Measurements from ENCODE around the gene FARP1.

The FARP1 gene

GRCh38 chr13:98260357-98261164, 117.7 kb downstream of the FARP1 start:
- Histone ChIP-seq H3K27ac (ENCODE audit: poor library complexity, severe bottlenecking) (no peak overlapping the region), H3K4me3 (ENCODE audit: severe bottlenecking) (no peak overlapping the region), H3K27me3 (ENCODE audit: insufficient read depth, poor library complexity, severe bottlenecking) (no peaks in the 10 kb centered on the region), H3K9me3 (ENCODE audit: severe bottlenecking) (no peaks in the 10 kb centered on the region), H3K36me3 (ENCODE audit: low read depth) (no peaks in the 10 kb centered on the region), H3K4me1 (ENCODE audit: insufficient read depth, poor library complexity, severe bottlenecking) (peaks cover 9% of the 10 kb centered on the region)
- DNase-seq (ENCODE audit: low spot score): no peak
- no peak for ATAC-seq (ENCODE audit: low read depth)
- no peak for TF ChIP-seq CTCF (IDR thresholded peaks at IDR 0.05; ENCODE audit: poor library complexity, severe bottlenecking)

GRCh38 chr13:98261165-98261702, 118.3 kb downstream of the FARP1 start:
- DNase-seq (ENCODE audit: low spot score) (no peak), ATAC-seq (ENCODE audit: low read depth) (no peak)

GRCh38 chr13:98262292-98262691, 119.4 kb downstream of the FARP1 start:
- Histone ChIP-seq H3K27me3 (ENCODE audit: insufficient read depth, poor library complexity, severe bottlenecking) (no peaks in the 10 kb centered on the region), H3K36me3 (ENCODE audit: low read depth) (no peaks in the 10 kb centered on the region), H3K4me1 (ENCODE audit: insufficient read depth, poor library complexity, severe bottlenecking) (no peaks in the 10 kb centered on the region), H3K27ac (ENCODE audit: poor library complexity, severe bottlenecking) (no peak overlapping the region), H3K9me3 (ENCODE audit: severe bottlenecking) (no peaks in the 10 kb centered on the region), H3K4me3 (ENCODE audit: severe bottlenecking) (no peak overlapping the region)
- TF ChIP-seq CTCF (IDR thresholded peaks at IDR 0.05; ENCODE audit: poor library complexity, severe bottlenecking): no peak
- ATAC-seq (ENCODE audit: low read depth): no peak
- DNase-seq (ENCODE audit: low spot score): no peak

More at GRCh38 chr13:98261165-98261702, 118.3 kb downstream of the FARP1 start:
- Histone ChIP-seq H3K9me3 (ENCODE audit: severe bottlenecking) (no peaks in the 10 kb centered on the region), H3K27me3 (ENCODE audit: insufficient read depth, poor library complexity, severe bottlenecking) (no peaks in the 10 kb centered on the region), H3K36me3 (ENCODE audit: low read depth) (no peaks in the 10 kb centered on the region), H3K4me3 (ENCODE audit: severe bottlenecking) (no peak overlapping the region), H3K4me1 (ENCODE audit: insufficient read depth, poor library complexity, severe bottlenecking) (peaks cover 2% of the 10 kb centered on the region), H3K27ac (ENCODE audit: poor library complexity, severe bottlenecking) (no peak overlapping the region)
- no peak for TF ChIP-seq CTCF (IDR thresholded peaks at IDR 0.05; ENCODE audit: poor library complexity, severe bottlenecking)

- H3K4me3 ChIP-seq (ENCODE audit: severe bottlenecking): no peak overlapping the region
- no peaks in the 10 kb centered on the region for H3K9me3 ChIP-seq (ENCODE audit: severe bottlenecking)
- no peak for ATAC-seq (ENCODE audit: low read depth)
These were observed 120.9 kb downstream of the FARP1 start for GRCh38 chr13:98263841-98264240.

More at GRCh38 chr13:98263841-98264240, 120.9 kb downstream of the FARP1 start:
- no peaks in the 10 kb centered on the region for H3K36me3 ChIP-seq (ENCODE audit: low read depth)
- no peaks in the 10 kb centered on the region for H3K27me3 ChIP-seq (ENCODE audit: insufficient read depth, poor library complexity, severe bottlenecking)
- H3K27ac ChIP-seq (ENCODE audit: poor library complexity, severe bottlenecking): no peak overlapping the region
- no peak for DNase-seq (ENCODE audit: low spot score)
- TF ChIP-seq CTCF (IDR thresholded peaks at IDR 0.05; ENCODE audit: poor library complexity, severe bottlenecking): no peak
- H3K4me1 ChIP-seq (ENCODE audit: insufficient read depth, poor library complexity, severe bottlenecking): no peaks in the 10 kb centered on the region

Measured in RWPE2 (cell line).